Gastroesophageal sphincter (tissue), 3 donors: ENCODE data around the gene HBA1.

Experiments used
- CTCF ChIP-seq, 4 experiments: fragments of 200-600 bp in 2 of 4; fragments of 450-650 bp in 2 of 4; sonication (generic) in 1 of 4; IDR thresholded peaks; one replicate each; pipeline ENCODE4 v1.5.1; 2017 to 2019; ENCODE audit warnings: antibody characterized with exemption in 4 of 4, mild to moderate bottlenecking in 2 of 4, moderate library complexity in 2 of 4
- POLR2A ChIP-seq, 2 donors: fragments of 450-650 bp; IDR thresholded peaks; one replicate each; pipeline ENCODE4 v1.6.1; 2017; ENCODE audit warnings: antibody characterized with exemption in 2 of 2, mild to moderate bottlenecking in 2 of 2, moderate library complexity in 1 of 2

DNA sequence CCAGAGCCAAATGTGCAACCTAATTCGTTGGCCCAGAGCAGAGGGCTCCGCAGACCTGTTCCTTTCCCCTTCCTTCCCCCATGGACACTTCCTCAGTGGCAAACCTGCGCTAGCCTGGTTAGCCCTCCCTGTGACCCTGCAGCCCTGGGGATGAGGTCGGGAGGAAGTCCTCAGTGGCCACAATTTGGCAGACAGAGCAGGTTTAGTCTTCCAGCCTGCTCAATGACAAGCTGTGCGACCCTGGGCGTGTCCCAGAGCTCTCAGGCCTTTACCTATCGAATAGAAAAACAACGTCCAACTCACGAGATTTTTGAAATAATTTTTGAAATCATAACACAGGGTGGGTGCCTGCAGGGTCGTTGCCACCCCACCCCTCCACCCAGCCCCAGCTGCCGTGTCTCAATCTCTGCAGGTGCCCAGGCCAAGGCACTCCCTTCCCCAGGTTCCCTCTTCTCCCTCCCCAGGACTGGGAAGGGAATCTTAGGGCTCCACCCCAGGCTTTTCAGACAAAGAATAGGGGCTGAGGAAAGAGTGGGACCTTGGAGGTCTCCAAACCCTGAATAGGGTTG, 9.3 kb upstream of the HBA1 start:
- TF ChIP-seq POLR2A (IDR thresholded peaks at IDR 0.05) (no peak), CTCF (IDR thresholded peaks at IDR 0.05) (no peak)
